ENCODE results near the gene MLF2.
"Not testable (repeated sequence)": the region's sequence is repeated elsewhere in the genome, so short reads cannot be mapped to it uniquely, and the experiment has no call there.

MLF2 gene

DNA sequence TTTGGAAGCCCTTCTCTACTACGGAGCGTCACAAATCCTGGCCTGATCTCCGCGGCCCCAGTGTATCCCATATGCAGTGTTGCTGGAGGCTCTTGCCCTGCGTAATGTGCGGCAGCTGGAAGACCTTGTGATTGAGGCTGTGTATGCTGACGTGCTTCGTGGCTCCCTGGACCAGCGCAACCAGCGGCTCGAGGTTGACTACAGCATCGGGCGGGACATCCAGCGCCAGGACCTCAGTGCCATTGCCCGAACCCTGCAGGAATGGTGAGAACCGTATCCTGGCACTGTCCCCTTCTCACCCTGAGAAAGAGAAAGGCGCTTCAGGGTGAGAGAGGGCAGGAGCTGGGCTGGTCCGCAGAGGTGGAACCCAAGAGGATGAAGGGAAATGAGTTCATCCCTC is 23.8 kb downstream of the MLF2 start:
- no peak for DNase-seq

DNA sequence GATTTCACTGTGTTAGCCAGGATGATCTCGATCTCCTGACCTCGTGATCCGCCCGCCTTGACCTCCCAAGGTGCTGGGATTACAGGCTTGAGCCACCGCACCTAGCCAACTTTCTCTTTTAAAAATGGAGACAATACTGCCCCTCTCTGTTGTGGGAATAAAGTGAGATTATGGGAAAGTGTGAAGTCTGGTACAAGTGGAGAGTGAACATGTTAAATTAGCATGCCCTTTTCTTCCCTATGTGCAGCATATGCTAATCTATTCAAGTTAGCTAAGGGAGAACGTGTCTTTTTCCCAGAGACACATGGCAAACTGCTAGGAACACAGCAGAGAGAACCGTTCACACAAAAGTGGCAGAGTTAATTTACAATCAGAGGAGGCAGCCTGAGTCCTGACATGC is 27.6 kb downstream of the MLF2 start:
- DNase-seq = no peak

DNA sequence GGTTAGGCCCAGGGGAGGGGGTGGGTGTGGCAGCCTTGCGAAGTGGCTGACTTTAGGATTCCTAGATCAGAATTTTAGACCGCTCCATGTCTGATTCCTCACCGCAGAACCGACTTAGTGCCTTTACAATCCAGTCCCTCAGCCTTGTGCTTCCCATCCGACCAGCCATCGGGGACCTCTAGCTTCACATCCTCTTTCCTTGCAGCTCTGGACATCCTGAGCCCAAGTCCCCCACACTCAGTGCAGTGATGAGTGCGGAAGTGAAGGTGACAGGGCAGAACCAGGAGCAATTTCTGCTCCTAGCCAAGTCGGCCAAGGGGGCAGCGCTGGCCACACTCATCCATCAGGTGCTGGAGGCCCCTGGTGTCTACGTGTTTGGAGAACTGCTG is 28.5 kb downstream of the MLF2 start:
- peak in 1 of 2 donors; percentile 31 for DNase-seq

DNA sequence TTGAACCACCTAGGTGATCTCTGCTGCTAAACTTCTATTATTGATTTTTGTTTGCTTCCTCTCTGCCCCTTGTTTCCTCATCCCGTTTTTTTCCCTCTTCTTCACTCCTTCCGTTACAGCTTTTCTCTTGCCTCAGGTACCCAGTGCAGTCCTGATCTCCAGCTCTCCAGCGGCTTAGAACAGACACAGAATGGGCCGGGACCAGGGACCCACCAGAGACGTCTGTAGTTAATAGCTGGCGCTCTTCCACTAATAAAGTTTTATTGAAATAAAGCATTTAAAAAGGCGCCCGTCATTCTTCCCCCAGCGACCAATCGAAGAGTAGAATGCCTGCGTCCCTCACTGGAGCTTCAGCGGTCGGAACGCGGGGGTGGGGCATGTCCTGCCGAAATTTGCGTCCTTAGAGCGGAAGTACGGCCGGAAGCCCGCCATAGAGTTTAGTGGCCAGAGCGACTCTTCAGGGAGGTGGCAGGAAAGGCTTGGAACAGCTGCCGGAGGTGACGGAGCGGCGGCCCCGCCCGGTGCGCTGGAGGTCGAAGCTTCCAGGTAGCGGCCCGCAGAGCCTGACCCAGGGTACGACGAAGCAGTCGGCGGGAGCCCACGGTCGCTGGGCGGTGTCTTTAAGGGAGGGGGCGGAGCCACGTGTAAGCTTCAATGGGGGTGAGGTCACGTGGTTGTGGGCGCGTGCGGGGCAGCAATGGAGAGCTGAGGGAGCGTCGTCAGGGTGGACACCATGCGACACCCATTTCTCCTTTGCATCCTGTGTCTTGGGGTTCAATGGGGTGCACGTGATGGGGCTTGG is 29.1 kb downstream of the MLF2 start, which contains the start of gene COPS7A:
COPS7A (plus strand) TSS at position 440 of the 802 bp plus-strand sequence. CDS start 611 bp downstream, outside the sequence.
- peak; percentile 97 for DNase-seq

DNA sequence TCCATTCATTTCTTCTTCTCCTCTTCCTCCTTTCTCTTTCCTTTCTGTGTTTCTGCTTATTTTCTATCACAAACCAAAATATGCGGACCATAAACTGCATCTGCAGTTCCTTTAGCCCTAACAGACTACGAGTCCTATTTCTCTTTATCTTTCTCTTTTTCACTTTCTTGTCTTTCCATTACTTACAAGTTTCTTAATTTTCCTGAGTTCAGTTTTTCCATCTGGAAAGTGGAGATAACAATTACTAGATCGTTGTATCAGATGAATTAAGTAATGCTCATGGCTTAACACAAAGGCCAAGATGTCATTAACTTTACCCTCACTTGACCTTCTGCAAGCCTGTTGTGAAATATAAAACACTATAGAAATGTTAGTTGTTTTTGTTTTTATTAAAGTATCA is 30.1 kb downstream of the MLF2 start:
- DNase-seq = no peak

DNA sequence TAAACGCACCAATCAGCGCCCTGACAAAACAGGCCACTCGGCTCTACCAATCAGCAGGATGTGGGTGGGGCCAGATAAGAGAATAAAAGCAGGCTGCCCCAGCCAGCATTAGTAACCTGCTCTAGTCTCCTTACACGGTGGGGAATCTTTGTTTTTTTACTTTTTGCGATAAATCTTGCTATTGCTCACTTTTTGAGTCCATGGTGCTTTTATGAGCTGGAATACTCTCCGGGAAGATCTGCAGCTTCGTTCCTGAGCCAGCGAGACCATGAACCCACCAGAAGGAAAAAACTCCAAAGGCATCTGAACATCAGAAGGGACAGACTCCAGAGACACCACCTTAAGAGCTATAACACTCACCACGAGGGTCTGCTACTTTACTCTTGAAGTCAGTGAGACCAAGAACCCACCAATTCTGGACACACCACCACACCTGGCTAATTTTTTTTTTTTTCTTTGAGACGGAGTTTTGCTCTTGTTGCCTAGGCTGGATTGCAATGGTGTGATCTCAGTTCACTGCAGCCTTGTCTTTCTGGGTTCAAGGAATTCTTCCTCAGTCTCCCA is 36.0 kb downstream of the MLF2 start:
- DNase-seq = no peak

DNA sequence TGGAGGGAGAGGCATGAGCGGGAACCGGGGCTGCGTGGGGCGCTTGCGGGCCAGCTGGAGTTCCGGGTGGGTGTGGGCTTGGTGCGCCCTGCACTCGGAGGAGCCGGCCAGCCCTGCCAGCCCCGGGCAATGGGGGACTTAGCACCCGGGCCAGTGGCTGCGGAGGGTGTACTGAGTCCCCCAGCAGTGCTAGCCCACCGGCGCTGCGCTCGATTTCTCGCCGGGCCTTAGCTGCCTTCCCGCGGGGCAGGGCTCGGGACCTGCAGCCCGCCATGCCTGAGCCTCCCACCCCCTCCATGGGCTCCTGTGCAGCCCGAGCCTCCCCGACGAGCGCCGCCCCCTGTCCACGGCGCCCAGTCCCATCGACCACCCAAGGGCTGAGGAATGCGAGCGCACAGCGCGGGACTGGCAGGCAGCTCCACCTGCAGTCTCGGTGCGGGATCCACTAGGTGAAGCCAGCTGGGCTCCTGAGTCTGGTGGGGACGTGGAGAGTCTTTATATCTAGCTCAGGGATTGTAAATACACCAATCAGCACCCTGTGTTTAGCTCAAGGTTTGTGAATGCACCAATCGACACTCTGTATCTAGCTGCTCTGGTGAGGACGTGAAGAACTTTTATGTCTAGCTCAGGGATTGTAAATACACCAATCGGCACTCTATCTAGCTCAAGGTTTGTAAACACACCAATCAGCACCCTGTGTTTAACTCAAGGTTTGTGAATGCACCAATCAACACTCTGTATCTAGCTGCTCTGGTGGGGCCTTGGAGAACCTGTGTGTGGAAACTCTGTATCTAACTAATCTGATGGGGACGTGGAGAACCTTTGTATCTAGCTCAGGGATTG is 36.7 kb downstream of the MLF2 start:
- DNase-seq = not testable (repeated sequence)

DNA sequence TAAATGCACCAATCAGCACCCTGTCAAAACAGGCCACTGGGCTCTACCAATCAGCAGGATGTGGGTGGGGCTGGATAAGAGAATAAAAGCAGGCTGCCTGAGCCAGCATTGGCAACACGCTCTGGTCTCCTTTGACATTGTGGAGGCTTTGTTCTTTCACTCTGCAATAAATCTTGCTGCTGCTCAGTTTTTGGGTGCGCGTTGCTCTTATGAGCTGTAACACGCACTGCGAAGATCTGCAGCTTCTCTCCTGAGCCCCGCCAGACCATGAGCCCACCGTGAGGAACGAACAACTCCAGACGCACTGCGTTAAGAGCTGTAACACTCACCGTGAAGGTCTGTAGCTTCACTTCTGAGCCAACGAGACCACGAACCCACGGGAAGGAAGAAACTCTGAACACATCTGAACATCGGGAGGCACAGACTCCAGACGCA is 44.0 kb downstream of the MLF2 start:
- no peak for DNase-seq

DNA sequence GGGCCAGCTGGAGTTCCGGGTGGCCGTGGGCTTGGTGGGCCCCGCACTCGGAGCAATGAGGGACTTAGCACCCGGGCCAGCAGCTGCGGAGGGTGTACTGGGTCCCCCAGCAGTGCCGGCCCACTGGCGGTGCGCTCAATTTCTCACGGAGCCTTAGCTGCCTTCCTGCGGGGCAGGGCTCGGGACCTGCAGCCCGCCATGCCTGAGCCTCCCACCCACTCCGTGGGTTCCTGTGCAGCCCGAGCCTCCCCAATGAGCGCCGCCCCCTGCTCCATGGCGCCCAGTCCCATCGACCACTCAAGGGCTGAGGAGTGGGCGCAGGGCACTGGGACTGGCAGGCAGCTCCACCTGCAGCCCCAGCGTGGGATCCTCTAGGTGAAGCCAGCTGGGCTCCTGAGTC is 44.6 kb downstream of the MLF2 start:
- not testable (repeated sequence) for DNase-seq

DNA sequence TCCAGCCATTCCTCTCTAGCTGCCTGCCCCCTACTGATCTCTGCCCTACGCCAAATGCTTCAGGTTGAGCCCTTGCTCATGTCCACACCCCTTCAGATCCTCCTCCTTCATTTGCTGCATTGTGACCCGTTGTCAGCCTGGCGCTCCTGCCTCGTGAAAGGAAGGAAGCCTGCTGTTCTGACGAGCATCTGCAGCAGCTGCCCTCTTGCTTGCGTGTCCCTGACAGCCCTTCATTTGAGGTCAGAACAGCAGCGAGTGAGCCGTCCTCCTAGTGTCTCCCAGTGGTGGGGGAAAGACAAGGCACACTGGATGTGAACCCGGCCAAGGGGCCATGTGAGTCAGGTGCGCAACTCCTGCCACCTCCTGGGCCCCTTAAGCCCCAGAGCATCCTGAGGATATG is 49.3 kb downstream of the MLF2 start:
- DNase-seq = no peak

DNA sequence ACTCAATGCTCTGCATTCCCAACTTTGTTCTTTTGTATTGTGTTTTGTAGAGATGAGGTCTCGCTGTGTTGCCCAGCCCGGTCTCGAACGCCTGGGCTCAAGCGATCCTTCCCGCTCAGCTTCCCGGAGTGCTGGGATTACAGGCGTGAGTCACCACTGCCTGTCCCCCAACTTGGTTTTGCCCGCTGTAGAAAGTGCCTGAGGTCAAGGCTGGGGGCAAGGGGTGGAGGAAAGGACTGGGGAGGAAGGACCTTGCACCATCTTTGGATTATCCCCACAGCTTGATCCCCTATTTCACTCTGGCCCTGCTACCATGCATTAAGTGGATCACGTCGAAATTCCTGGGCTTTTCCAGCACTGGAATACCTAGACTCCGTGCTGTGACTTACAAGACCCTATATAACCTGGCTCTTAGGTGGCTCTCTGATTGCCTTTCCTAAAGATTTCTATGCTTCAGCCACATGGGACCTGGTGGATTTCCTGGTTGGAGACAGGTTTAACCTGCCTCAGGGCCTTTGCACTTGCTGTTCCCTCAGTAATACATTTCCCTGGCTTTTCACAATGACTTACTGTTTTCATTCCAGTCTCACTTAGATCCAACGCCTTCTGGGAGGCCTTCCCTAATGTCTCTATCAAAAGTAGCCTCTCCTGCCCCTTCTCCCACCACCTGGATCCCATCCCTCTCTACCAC is 51.7 kb downstream of the MLF2 start:
- DNase-seq = no peak

DNA sequence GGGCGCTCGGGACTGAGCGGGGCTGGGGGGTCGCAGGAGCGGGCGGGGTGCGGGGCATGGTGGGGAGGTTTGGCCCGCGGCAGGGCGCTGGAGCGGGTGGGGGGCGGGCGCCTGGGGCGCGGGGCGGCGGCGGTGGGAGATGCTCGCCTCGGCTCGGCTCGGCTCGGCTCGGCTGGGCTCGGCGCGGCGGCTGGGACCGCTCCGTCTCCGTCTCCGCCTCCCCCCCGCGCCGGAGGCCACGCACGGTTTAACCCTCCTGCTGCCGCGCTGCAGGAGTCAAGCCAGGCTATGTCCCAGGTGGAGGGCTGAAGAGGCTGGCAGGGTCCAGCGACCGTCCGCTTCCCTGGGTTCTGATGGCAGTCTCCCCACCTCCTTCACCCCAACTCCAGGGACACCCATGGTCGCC is 52.3 kb downstream of the MLF2 start, which contains the start of gene PIANP:
PIANP (minus strand) TSS at position 170 of the 406 bp plus-strand sequence. CDS start 2,754 bp downstream, outside the sequence.
- no peak for DNase-seq

DNA sequence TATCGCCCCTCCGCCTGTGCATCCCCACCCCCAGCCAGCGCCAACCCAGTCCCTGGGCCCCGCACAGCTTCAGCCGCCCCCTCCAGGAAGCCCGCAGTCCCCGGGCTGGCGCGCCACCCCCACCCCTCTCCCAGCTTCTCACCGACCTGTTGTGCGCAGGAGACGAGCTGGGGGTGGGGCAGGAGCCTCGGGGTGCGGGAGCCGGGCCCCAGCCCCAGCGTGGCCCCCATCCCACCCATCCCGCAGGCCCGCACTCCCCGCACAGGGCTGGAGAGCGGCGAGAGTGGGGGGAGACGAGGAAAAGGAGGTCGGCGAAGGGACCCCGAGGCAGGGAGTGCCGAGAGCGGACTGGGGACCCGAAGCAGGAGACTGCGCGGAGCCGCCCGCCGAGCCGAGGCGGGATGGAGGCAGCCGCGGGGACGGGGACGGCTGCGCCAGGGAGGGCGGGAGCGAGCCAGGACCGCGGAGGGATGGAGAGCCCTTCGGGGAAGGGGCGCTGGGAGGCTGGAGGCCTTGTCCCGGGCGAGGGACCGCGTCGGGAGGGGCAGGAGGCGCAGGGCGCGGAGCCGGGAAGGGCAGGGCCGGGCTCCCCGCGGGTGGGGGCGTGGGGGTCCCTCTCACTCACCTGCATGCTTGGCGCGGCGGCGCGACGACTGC is 52.8 kb downstream of the MLF2 start:
- DNase-seq = no peak

DNA sequence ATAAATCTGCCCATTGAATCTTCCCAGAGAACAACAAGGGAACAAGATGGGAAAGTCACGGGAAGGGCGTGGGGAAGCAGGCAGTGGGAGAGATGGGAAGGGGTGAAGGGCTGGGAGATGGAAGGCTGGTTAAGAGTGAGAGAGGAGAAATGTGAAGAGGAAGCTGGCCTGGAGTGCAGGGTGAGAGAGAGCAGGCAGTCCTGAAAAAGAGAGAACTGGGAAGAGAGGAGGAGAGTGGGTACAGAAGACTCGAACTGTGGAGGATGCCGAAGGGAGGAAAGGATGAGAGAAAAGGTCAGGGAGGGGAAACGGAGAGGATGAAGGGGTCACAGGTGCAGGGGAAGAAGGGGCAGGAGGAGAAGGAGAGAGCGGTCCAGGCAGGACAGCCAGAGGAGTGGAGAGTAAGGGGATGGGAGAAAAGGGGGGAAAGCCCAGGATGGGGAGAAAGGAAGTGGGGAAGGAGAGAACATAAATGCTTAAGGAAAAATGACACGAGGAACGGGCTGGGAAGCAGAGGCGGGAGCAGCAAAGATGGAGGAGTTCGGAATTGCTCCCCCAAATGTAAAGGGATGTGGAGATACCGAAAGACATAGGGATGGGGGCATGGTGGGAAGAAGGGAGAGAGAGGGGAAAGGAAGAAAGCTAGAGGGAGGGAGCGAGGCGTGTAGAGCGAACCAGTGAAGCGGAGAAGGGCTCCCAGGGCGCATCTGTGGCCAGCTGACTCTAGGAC is 53.5 kb downstream of the MLF2 start:
- DNase-seq = no peak

DNA sequence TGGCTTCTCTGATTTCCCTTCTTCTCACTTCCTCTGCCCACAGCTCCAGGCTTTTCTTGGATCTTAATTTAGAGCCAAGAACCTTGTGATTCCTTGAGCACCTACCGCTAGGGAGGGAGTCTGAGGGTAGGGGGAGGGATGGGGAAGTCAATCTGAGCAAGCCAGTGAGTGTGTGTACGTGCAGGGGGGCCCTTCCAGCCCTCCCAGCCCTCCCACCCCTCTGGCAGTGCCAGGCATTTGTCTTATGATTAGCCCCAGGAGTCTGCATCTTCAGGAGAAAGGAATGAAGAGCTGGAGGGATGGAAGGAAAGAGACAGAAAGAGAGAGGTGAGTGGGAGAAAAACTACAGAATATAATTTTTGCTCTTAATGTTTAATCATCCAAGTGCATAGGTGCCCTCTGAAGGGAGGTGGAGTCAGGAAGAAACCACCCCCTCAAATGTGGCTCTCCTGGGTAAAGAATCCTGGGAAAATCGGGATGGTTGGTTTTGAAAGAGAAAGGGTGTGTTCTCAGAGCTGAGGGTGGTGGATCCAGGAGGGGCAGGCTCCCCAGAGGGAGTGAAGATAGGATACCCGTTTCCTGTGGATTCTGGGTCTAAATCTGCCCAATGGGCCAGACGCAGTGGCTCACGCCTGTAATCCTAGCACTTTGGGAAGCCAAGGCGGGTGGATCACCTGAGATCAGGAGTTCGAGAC is 54.4 kb downstream of the MLF2 start:
- DNase-seq = no peak
